Retinal pigment epithelial cell (primary cell): ENCODE results near the gene STAT3.

ENCODE experiments used
- DNase-seq: peaks from one replicate; pipeline ENCODE4 v3.0.0-alpha.2; 2010; ENCODE audit warnings: low read depth
- H3K4me3 ChIP-seq: 2 replicates; pipeline ENCODE4 v1.5.1; 2011; ENCODE audit warnings: mild to moderate bottlenecking, low read length, control low read depth, moderate library complexity
- CTCF ChIP-seq: conservative IDR thresholded peaks from 2 replicates; pipeline ENCODE4 v1.5.1; 2011; ENCODE audit warnings: low read depth, low read length, control low read depth, inconsistent platforms

Gene STAT3

GRCh38 chr17:42291129-42291528, 97.1 kb downstream of the STAT3 start:
- no peak overlapping the region for H3K4me3 ChIP-seq
- DNase-seq = no peak
- no peak for TF ChIP-seq CTCF

DNA sequence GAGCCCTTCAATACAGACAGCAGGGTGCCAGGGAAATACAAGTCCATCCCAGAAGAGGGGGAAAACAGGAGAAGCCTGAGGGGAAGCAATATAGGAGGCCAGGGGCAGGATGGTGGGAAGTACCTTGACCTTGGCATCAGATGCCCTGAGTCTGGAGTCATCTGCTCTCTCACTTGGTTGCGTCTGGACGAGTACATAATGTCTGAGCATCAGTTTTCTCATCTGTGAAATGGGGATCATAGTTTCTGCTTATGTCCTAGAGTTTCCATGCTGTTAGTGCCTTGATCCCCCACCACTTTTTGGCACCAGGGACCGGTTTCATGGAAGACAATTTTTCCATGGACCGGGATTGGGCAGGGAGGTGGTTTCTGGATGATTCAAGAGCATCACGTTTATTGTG, 97.7 kb downstream of the STAT3 start:
- TF ChIP-seq CTCF = no peak
- H3K4me3 ChIP-seq = no peak overlapping the region
- no peak for DNase-seq

GRCh38 chr17:42289611-42290181, 98.5 kb downstream of the STAT3 start:
- no peak for TF ChIP-seq CTCF
- H3K4me3 ChIP-seq = no peak overlapping the region

DNA sequence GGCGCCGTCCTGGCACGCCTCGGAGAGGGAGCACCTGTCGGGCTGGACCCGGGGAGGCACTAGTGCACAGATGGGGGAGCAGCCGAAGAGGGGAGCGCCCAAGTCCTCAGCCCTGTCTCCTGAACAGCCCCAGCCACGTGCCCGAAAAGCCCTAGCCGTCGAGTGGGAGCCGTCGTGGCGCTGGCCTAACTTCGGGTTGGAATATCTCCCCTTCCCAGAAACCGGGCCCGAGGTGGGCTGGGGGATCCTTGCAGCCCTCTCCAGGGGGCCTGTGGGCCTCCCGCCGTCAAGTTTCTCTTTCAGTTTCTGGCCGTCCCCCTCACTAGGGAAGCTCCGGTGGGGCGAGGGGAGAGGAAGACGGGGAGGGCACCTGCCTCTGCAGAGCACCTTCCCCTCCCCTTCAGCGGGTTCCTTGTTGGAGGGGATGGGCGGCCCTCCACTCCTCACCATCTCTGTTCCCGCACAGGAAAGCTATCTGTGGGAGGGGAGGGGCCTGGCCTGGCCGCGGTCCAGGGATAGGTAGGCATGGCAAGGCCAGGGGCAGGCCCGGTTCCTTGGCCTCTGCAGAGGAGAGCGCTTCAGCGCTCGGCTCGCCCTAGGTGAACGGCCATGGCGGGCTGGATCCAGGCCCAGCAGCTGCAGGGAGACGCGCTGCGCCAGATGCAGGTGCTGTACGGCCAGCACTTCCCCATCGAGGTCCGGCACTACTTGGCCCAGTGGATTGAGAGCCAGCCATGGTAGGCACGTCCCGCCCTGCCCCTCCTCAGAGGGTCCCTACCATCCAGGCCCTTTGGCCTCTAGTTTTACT, 99.2 kb downstream of the STAT3 start:
- no peak for TF ChIP-seq CTCF
- peak overlapping the region; percentile 41 for H3K4me3 ChIP-seq
- no peak for DNase-seq

More at GRCh38 chr17:42289611-42290181, 98.5 kb downstream of the STAT3 start:
- DNase-seq = no peak

GRCh38 chr17:42287977-42288802, 100.1 kb downstream of the STAT3 start, which contains the start of gene STAT5A:
Gene STAT5A (plus strand): TSS chr17:42288498. CDS start chr17:42289412, 914 bp downstream.
- TF ChIP-seq CTCF = no peak
- peak; percentile 51 for DNase-seq
- peak within 1 kb of the TSS; percentile 41 for H3K4me3 ChIP-seq

- DNase-seq = no peak
- peak overlapping the region; percentile 41 for H3K4me3 ChIP-seq
- no peak for TF ChIP-seq CTCF
These were observed 100.8 kb downstream of the STAT3 start for GRCh38 chr17:42287305-42287976.
